A673 (cell line): Measurements from ENCODE around the gene ACTL7B. TPM values are rescaled to one million over a fixed set of nuclear protein-coding genes. Genes with fewer than 3 reads are reported as not detected.
"Not testable (repeated sequence)": the region's sequence is repeated elsewhere in the genome, so short reads cannot be mapped to it uniquely, and the experiment has no call there.

Experiments
- BruUV-seq: library from RNA; stranded (reverse); fragments of 400-500 nt; replicated peaks from 2 replicates; lab custom pipeline; 2021; lab: Mats Ljungman, UMichigan
- CTCF ChIA-PET: fragments of 300-600 bp; sonication (Branson Sonifier 250); formaldehyde crosslinking; loops from one replicate; lab custom pipeline; 2022; ENCODE audit warnings: antibody characterized with exemption; lab: Charles Lee
- POLR2A ChIA-PET: fragments of 300-600 bp; sonication (Branson Sonifier 250); formaldehyde crosslinking; loops from one replicate; lab custom pipeline; 2022; ENCODE audit warnings: antibody characterized with exemption; ENCODE audit not compliant: low non-redundant PET; lab: Charles Lee
- DNase-seq: peaks from one replicate; pipeline ENCODE4 v3.0.0-alpha.2; 2015; ENCODE audit warnings: low spot score
- H3K27ac ChIP-seq: fragments of 200-600 bp; sonication (generic); 2 replicates; pipeline ENCODE4 v1.5.1; 2016; ENCODE audit warnings: mixed run types, low read depth, mild to moderate bottlenecking, mixed read lengths, antibody characterized with exemption, low read length; ENCODE audit not compliant: poor library complexity, severe bottlenecking
- H3K27me3 ChIP-seq: fragments of 200-600 bp; sonication (generic); replicated peaks from 2 replicates; pipeline ENCODE4 v1.6.1; 2017; ENCODE audit warnings: mixed run types, low read depth, mild to moderate bottlenecking, mixed read lengths, antibody characterized with exemption, low read length; ENCODE audit not compliant: insufficient read depth, poor library complexity
- H3K36me3 ChIP-seq: fragments of 200-600 bp; sonication (generic); 2 replicates; pipeline ENCODE4 v1.6.1; 2016; ENCODE audit warnings: mixed run types, mild to moderate bottlenecking, mixed read lengths, antibody characterized with exemption, low read length; ENCODE audit not compliant: insufficient read depth, poor library complexity, severe bottlenecking
- H3K4me1 ChIP-seq: fragments of 200-600 bp; sonication (generic); 2 replicates; pipeline ENCODE4 v1.6.1; 2017; ENCODE audit warnings: mixed run types, mild to moderate bottlenecking, mixed read lengths, antibody characterized with exemption, low read length; ENCODE audit not compliant: insufficient read depth, poor library complexity, severe bottlenecking
- H3K4me3 ChIP-seq: fragments of 200-600 bp; sonication (generic); 2 replicates; pipeline ENCODE4 v1.5.1; 2016; ENCODE audit warnings: low read depth, mixed run types, mild to moderate bottlenecking, mixed read lengths, low read length; ENCODE audit not compliant: poor library complexity, severe bottlenecking
- H3K9me3 ChIP-seq: fragments of 200-600 bp; sonication (generic); 2 replicates; pipeline ENCODE4 v1.6.1; 2016; ENCODE audit warnings: mixed run types, low read depth, mild to moderate bottlenecking, mixed read lengths, antibody characterized with exemption, low read length; ENCODE audit not compliant: poor library complexity, severe bottlenecking
- CTCF ChIP-seq: fragments of 300-800, 200-600 bp; sonication (generic); conservative IDR thresholded peaks from 2 replicates; pipeline ENCODE4 v1.5.1; 2017; ENCODE audit warnings: low read depth, mild to moderate bottlenecking, antibody characterized with exemption, low read length, moderate library complexity, mixed read lengths
- EZH2 ChIP-seq: fragments of 200-600 bp; sonication (generic); IDR thresholded peaks from 2 replicates; pipeline ENCODE4 v1.6.1; 2017; ENCODE audit warnings: borderline replicate concordance, low read depth, mild to moderate bottlenecking, mixed read lengths, antibody characterized with exemption, low read length; ENCODE audit not compliant: poor library complexity, severe bottlenecking
- intact Hi-C: fragments of 100-400 bp; cut with micrococcal nuclease; formaldehyde crosslinking; loops from one replicate; pipeline ENCODE4 v1.10.0; 2022; ENCODE audit not compliant: unreplicated experiment
- total RNA-seq: library from RNA; stranded (reverse); gene quantifications from 2 replicates; pipeline ENCODE4 v1.2.3, GENCODE V29; 2021

ACTL7B gene
- total RNA-seq, 1 experiment from 2014 or later, result not detected

- no peaks in the 10 kb centered on the region for H3K9me3 ChIP-seq
- H3K36me3 ChIP-seq, result peaks cover 58% of the 10 kb centered on the region
- no TSS peak for BruUV-seq
- ChIA-PET POLR2A (no interaction called here), CTCF (no interaction called here)
- intact Hi-C loops, result no loop called here
- H3K4me3 ChIP-seq, result no peak overlapping the region
- DNase-seq, result no peak
- H3K27ac ChIP-seq, result no peak overlapping the region
- H3K4me1 ChIP-seq, result no peaks in the 10 kb centered on the region
- H3K27me3 ChIP-seq, result no peaks in the 10 kb centered on the region
- TF ChIP-seq EZH2, result no peak
- no peak for TF ChIP-seq CTCF
Observed at GRCh38 chr9:108897324-108898096, 41.7 kb upstream of the ACTL7B start.

GRCh38 chr9:108894225-108894997, 38.6 kb upstream of the ACTL7B start:
- intact Hi-C loops, result no loop called here
- CTCF ChIA-PET, result no interaction called here
- H3K4me3 ChIP-seq, result no peak overlapping the region
- POLR2A ChIA-PET, result interaction anchor here (0.6 kb wide), 1 partner anchor 402 kb away, joined by 3 read pairs; no protein-coding TSS in a partner anchor
- TF ChIP-seq EZH2, result no peak
- no peak for TF ChIP-seq CTCF
- H3K36me3 ChIP-seq, result peaks cover 66% of the 10 kb centered on the region
- no peaks in the 10 kb centered on the region for H3K27me3 ChIP-seq
- no peak overlapping the region for H3K27ac ChIP-seq
- no TSS peak for BruUV-seq
- no peaks in the 10 kb centered on the region for H3K9me3 ChIP-seq
- no peak for DNase-seq
- no peaks in the 10 kb centered on the region for H3K4me1 ChIP-seq

- ChIA-PET CTCF (no interaction called here), POLR2A (no interaction called here)
- Histone ChIP-seq H3K27ac (no peak overlapping the region), H3K27me3 (no peaks in the 10 kb centered on the region), H3K36me3 (peaks cover 45% of the 10 kb centered on the region), H3K9me3 (no peaks in the 10 kb centered on the region), H3K4me3 (no peak overlapping the region), H3K4me1 (peaks cover 5% of the 10 kb centered on the region)
- intact Hi-C loops, result no loop called here
- no peak for DNase-seq
- no TSS peak for BruUV-seq
- TF ChIP-seq EZH2 (no peak), CTCF (0 out of 2 replicates have a peak, but pooled peaks have one; percentile 16)
Observed at GRCh38 chr9:108889649-108890067, 33.9 kb upstream of the ACTL7B start.

GRCh38 chr9:108886594-108887271, 30.9 kb upstream of the ACTL7B start:
- CTCF ChIA-PET, H3K4me3 ChIP-seq, H3K27ac ChIP-seq, POLR2A ChIA-PET, H3K4me1 ChIP-seq, BruUV-seq, intact Hi-C loops, DNase-seq, H3K27me3 ChIP-seq, H3K9me3 ChIP-seq: not testable (repeated sequence)
- peaks cover 33% of the 10 kb centered on the region for H3K36me3 ChIP-seq
